BLaER1 treated with 17β-estradiol and CSF1 and Interleukin-3, amounts not matched to agents 10 nM and 100 nM (cell line): ENCODE results near the gene USH2A.

Experiments used
- H3K27ac ChIP-seq, 11 experiments: shearing (Covaris generic); formaldehyde crosslinking; 2 replicates each; pipeline ENCODE4 v1.8.1; 2022
- H3K27me3 ChIP-seq, 11 experiments: shearing (Covaris generic); formaldehyde crosslinking; 2 replicates each; pipeline ENCODE4 v1.8.1; 2022
- H3K36me3 ChIP-seq, 11 experiments: shearing (Covaris generic); formaldehyde crosslinking; 2 replicates each; pipeline ENCODE4 v1.8.1; 2022
- H3K4me1 ChIP-seq, 10 experiments: shearing (Covaris generic); formaldehyde crosslinking; 2 replicates each; pipeline ENCODE4 v1.8.1; 2022
- H3K4me2 ChIP-seq, 11 experiments: shearing (Covaris generic); formaldehyde crosslinking; 2 replicates each; pipeline ENCODE4 v1.8.1; 2022
- H3K4me3 ChIP-seq, 10 experiments: shearing (Covaris generic); formaldehyde crosslinking; 2 replicates each; pipeline ENCODE4 v1.8.1; 2022
- H3K9ac ChIP-seq, 11 experiments: shearing (Covaris generic); formaldehyde crosslinking; 2 replicates each; pipeline ENCODE4 v1.8.1; 2022
- H3K9me3 ChIP-seq, 11 experiments: shearing (Covaris generic); formaldehyde crosslinking; replicated peaks in 1 of 11; 2 replicates each; pipeline ENCODE4 v1.8.1; 2022
- H4K20me1 ChIP-seq, 11 experiments: shearing (Covaris generic); formaldehyde crosslinking; 2 replicates each; pipeline ENCODE4 v1.8.1; 2022
- Cebpa-rat ChIP-seq, 11 experiments: shearing (Covaris generic); IDR thresholded peaks; 2 replicates each; pipeline ENCODE4 v1.8.1; 2022

Gene USH2A

DNA sequence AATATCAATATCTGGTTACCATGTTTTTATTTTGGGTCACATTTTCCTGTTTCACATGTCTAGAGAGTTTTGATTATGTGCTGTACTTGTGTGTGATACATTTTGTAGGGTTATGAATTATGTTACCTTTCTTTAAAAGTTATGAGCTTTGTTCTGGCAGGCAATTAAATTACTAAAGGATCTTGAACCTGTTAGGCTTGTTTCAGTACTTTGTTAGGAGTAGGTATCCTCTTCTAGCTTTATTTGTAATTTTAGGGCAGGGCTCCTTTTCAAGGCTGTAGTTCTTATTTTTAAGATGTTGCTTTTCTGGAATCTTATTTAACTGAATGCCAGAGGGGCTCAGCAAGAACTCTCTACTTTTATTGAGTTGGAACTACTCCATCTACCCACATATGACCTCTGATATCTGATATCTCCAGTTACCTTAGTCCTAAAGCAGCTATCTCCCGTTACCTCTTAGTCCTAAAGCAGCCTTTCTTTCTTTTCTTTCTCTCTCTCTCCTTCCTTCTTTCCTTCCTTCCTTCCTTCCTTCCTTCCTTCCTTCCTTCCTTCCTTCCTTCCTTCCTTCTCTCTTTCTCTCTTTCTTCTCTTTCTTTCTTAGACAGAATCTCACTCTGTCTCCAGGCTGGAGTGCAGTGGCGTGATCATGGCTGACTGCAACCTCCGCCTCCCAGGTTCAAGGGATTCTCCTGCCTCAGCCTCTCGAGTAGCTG lies 832.3 kb downstream of the USH2A start:
- Histone ChIP-seq H4K20me1 (peaks cover 0 to 9% (median 0%) of the 10 kb centered on the region in 11 experiments; a peak in 1 of 22 replicates), H3K36me3 (peaks cover 43 to 97% (median 77%) of the 10 kb centered on the region in 11 experiments), H3K4me2 (peak overlapping the region in 1 of 11 experiments; percentile 17; a peak in 2 of 22 replicates), H3K4me3 (no peak overlapping the region), H3K4me1 (peaks cover 0 to 10% (median 5%) of the 10 kb centered on the region in 10 experiments; a peak in 6 of 20 replicates), H3K9me3 (peaks cover 0 to 19% (median 9%) of the 10 kb centered on the region in 11 experiments; a peak in 15 of 22 replicates), H3K27me3 (no peaks in the 10 kb centered on the region), H3K27ac (no peak overlapping the region), H3K9ac (no peak overlapping the region)
- TF ChIP-seq Cebpa-rat (IDR thresholded peaks at IDR 0.05), result no peak

DNA sequence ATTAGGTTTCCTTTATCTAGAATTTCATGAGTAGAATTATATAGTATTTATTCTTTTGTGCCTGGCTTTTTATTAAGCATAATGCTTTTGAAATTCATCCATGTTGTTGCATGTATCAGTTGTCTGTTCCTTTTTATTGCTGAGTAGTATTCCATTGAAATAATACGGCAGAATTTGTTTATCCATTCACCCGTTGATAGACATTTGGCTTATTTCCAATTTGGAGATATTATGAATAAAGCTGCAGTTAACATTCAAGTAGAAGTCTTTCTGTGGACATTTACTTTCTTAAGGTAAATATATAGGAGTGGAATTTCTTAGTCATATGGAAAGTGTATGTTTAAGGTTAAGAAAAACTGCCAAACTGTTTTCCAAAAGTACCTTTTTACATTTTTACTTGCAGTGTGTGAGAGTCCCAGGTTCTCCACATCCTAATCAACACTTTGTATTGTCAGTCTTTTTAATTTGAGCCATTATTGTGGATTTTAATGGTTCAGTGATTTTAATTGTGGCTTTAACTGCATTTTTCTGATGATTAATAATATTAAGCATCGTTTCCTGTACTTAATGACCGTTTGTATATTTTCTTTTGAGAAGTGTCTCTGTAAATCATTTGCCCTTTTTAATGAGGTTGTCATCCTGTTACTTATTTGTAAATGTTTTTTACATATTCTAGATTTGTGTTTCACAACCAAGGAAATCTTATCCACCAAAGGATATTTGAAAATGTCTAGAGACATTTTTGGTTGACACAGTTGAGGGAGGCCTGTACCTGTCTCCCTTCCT lies 833.4 kb downstream of the USH2A start:
- no peak overlapping the region for H3K27ac ChIP-seq
- no peak overlapping the region for H3K4me2 ChIP-seq
- no peaks in the 10 kb centered on the region for H3K27me3 ChIP-seq
- H3K4me3 ChIP-seq, result no peak overlapping the region
- peaks cover 0 to 7% (median 4%) of the 10 kb centered on the region in 10 experiments; a peak in 6 of 20 replicates for H3K4me1 ChIP-seq
- no peak overlapping the region for H3K9ac ChIP-seq
- peaks cover 33 to 97% (median 68%) of the 10 kb centered on the region in 11 experiments for H3K36me3 ChIP-seq
- TF ChIP-seq Cebpa-rat (IDR thresholded peaks at IDR 0.05), result no peak
- peaks cover 0 to 9% (median 0%) of the 10 kb centered on the region in 11 experiments; a peak in 1 of 22 replicates for H4K20me1 ChIP-seq
- H3K9me3 ChIP-seq, result peaks cover 0 to 24% (median 12%) of the 10 kb centered on the region in 11 experiments; a peak in 18 of 22 replicates

DNA sequence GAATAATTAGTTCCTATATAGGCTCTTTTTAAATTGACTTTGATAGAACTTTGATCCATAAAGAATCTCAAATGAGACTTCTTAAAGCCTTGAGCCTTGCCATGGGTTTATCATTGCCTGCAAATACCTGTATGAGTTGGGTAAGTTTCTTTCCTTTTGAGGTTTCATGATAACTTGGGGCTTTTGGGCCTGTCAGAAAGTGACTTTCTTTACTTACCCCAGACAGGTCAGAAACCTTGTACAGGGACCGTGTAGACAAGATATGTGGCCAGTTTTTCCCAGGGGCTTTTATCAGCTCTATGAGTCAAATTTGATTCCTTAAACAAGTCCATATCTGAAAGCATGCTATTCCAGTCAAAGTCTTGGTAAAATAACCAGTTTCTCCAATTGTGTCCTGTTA lies 838.9 kb downstream of the USH2A start:
- peaks cover 0 to 7% (median 0%) of the 10 kb centered on the region in 10 experiments; a peak in 1 of 20 replicates for H3K4me1 ChIP-seq
- H3K4me2 ChIP-seq, result no peak overlapping the region
- no peak overlapping the region for H3K4me3 ChIP-seq
- TF ChIP-seq Cebpa-rat (IDR thresholded peaks at IDR 0.05), result no peak
- no peak overlapping the region for H3K9ac ChIP-seq
- H4K20me1 ChIP-seq, result no peaks in the 10 kb centered on the region
- H3K9me3 ChIP-seq, result peaks cover 0 to 31% (median 26%) of the 10 kb centered on the region in 11 experiments; a peak in 21 of 22 replicates
- H3K27ac ChIP-seq, result no peak overlapping the region
- H3K36me3 ChIP-seq, result peaks cover 58 to 100% (median 88%) of the 10 kb centered on the region in 11 experiments
- no peaks in the 10 kb centered on the region for H3K27me3 ChIP-seq

DNA sequence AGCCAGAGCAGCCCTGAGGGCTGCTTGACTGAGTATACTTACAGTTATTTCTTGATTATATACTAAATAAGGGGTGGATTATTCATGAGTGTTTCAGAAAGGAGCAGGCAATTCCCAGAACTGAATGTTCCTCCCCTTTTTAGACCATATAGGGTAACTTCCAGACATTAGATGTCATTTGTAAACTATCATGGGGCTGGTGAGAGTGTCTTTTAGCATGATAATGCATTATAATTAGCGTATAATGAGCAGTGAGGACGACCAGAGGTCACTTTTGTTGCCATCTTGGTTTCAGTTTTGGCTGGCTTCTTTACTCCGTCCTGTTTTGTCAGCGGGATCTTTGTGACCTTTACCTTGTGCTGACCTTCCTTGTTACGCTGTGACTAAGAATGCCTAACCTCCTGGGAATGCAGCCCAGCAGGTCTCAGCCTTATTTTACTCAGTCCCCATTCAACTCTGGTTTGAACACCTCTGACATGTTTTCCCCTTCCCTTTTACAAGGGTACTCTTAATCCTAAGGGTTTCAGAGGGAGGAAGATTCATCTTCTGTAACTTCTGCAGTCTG lies 840.0 kb downstream of the USH2A start:
- Histone ChIP-seq H3K27me3 (no peaks in the 10 kb centered on the region), H3K9ac (no peak overlapping the region), H3K9me3 (peaks cover 0 to 22% (median 19%) of the 10 kb centered on the region in 11 experiments; a peak in 21 of 22 replicates), H4K20me1 (0 out of 22 replicates have a peak, but pooled peaks cover 0 to 3% (median 0%) of the 10 kb centered on the region in 11 experiments), H3K4me2 (no peak overlapping the region), H3K4me3 (no peak overlapping the region), H3K27ac (no peak overlapping the region), H3K4me1 (peaks cover 0 to 7% (median 0%) of the 10 kb centered on the region in 10 experiments; a peak in 1 of 20 replicates), H3K36me3 (peaks cover 61 to 100% (median 88%) of the 10 kb centered on the region in 11 experiments)
- TF ChIP-seq Cebpa-rat (IDR thresholded peaks at IDR 0.05), result no peak

DNA sequence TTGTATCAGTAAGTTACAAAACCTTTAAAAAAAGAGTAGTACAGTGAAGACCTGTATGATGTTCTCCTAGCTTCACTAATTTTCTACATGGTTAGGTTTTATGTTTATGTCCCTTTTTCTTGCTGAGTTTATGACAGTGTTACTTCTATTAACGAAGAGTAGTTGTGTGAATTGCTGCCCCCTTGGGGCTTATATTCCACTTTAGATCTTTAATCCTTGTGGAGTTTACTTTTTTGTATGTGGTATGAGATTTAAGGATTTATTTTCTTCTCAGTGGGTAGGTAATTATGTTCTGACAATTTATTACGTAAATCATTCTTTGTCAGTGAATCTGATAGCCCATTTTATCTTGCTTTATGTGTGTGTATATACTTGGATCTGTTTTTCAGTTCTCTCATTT lies 841.4 kb downstream of the USH2A start:
- no peak for TF ChIP-seq Cebpa-rat (IDR thresholded peaks at IDR 0.05)
- H3K36me3 ChIP-seq, result peaks cover 75 to 100% (median 89%) of the 10 kb centered on the region in 11 experiments

More for the DNA sequence above, 841.4 kb downstream of the USH2A start:
- no peak overlapping the region for H3K27ac ChIP-seq
- peaks cover 0 to 4% (median 0%) of the 10 kb centered on the region in 11 experiments; a peak in 1 of 22 replicates for H4K20me1 ChIP-seq
- no peak overlapping the region for H3K9ac ChIP-seq
- no peak overlapping the region for H3K4me3 ChIP-seq
- H3K9me3 ChIP-seq, result peaks cover 0 to 22% (median 19%) of the 10 kb centered on the region in 11 experiments; a peak in 21 of 22 replicates
- H3K4me2 ChIP-seq, result no peak overlapping the region
- no peaks in the 10 kb centered on the region for H3K27me3 ChIP-seq
- peaks cover 0 to 7% (median 0%) of the 10 kb centered on the region in 10 experiments; a peak in 1 of 20 replicates for H3K4me1 ChIP-seq
